HL-60 (cell line): ENCODE results near the gene APOO.

ENCODE experiments used
- CTCF ChIP-seq: IDR thresholded peaks from one replicate; pipeline ENCODE4 v1.5.1; 2011; ENCODE audit warnings: low read length, control low read depth, inconsistent platforms; ENCODE audit not compliant: insufficient read depth
- GABPA ChIP-seq: IDR thresholded peaks from 2 replicates; pipeline ENCODE4 v1.6.1; 2012; ENCODE audit warnings: low read depth

GRCh38 chrX:23953908-23954269 lies 46.2 kb upstream of the APOO start:
- TF ChIP-seq GABPA = no peak
- TF ChIP-seq CTCF = no peak
